Activated naive CD4-positive, alpha-beta T cell treated with anti-CD3 and anti-CD28 coated beads, Interleukin-2, amount 10 ng/mL, durations not matched to agents 7 days and 5 days (primary cell): ENCODE data around the gene ZBED2.

ENCODE experiments used
- CTCF ChIA-PET: fragments of 350-600 bp; sonication (Branson Sonifier 250); formaldehyde crosslinking; loops from one replicate; lab custom pipeline; 2021; ENCODE audit warnings: antibody characterized with exemption; lab: Charles Lee
- DNase-seq: peaks from one replicate; pipeline ENCODE4 v3.0.0-alpha.2; 2020
- H3K27ac Mint-ChIP-seq: one replicate; pipeline ENCODE4 v1.8.0; 2021; ENCODE audit warnings: mild to moderate bottlenecking, moderate library complexity, mixed read lengths
- H3K27me3 Mint-ChIP-seq: one replicate; pipeline ENCODE4 v1.8.0; 2021; ENCODE audit warnings: mild to moderate bottlenecking, mixed read lengths
- H3K36me3 Mint-ChIP-seq: one replicate; pipeline ENCODE4 v1.8.0; 2021; ENCODE audit warnings: mixed read lengths
- H3K4me1 Mint-ChIP-seq: one replicate; pipeline ENCODE4 v1.8.0; 2021; ENCODE audit warnings: mixed read lengths
- H3K4me3 Mint-ChIP-seq: one replicate; pipeline ENCODE4 v1.8.0; 2021; ENCODE audit warnings: mild to moderate bottlenecking, moderate library complexity, mixed read lengths
- H3K9me3 Mint-ChIP-seq: one replicate; pipeline ENCODE4 v1.8.0; 2021; ENCODE audit warnings: mixed read lengths

The ZBED2 gene

GRCh38 chr3:111594781-111595180 lies 365 bp downstream of the ZBED2 start:
- H3K4me3 Mint-ChIP-seq, result no peak overlapping the region
- peaks cover 65% of the 10 kb centered on the region for H3K4me1 Mint-ChIP-seq
- H3K27ac Mint-ChIP-seq, result peak overlapping the region; percentile 56
- CTCF ChIA-PET, result interaction anchor here (0.7 to 3.4 kb wide), 5 partner anchors 10 to 42 kb away, joined by 3 to 34 read pairs (median 5); no protein-coding TSS in a partner anchor
- H3K9me3 Mint-ChIP-seq, result no peaks in the 10 kb centered on the region
- peaks cover 78% of the 10 kb centered on the region for H3K36me3 Mint-ChIP-seq
- H3K27me3 Mint-ChIP-seq, result no peaks in the 10 kb centered on the region
- no peak for DNase-seq

GRCh38 chr3:111594205-111594604 lies 941 bp downstream of the ZBED2 start:
- Mint-ChIP-seq H3K9me3 (no peaks in the 10 kb centered on the region), H3K4me1 (peaks cover 71% of the 10 kb centered on the region), H3K27ac (peak overlapping the region; percentile 56), H3K27me3 (no peaks in the 10 kb centered on the region), H3K36me3 (peaks cover 81% of the 10 kb centered on the region), H3K4me3 (peak overlapping the region; percentile 1)
- CTCF ChIA-PET, result interaction anchor here (0.7 to 3.4 kb wide), 6 partner anchors 10 to 47 kb away, joined by 3 to 34 read pairs (median 5); no protein-coding TSS in a partner anchor
- DNase-seq, result no peak

- no peak overlapping the region for H3K4me3 Mint-ChIP-seq
- H3K36me3 Mint-ChIP-seq, result peaks cover 82% of the 10 kb centered on the region
- no peaks in the 10 kb centered on the region for H3K9me3 Mint-ChIP-seq
- H3K27ac Mint-ChIP-seq, result peak overlapping the region; percentile 79
- CTCF ChIA-PET, result interaction anchor here (1.3 to 3.4 kb wide), 5 partner anchors 15 to 46 kb away, joined by 4 to 34 read pairs (median 6); no protein-coding TSS in a partner anchor
- peaks cover 72% of the 10 kb centered on the region for H3K4me1 Mint-ChIP-seq
- no peaks in the 10 kb centered on the region for H3K27me3 Mint-ChIP-seq
- DNase-seq, result no peak
These were observed 1.5 kb downstream of the ZBED2 start for GRCh38 chr3:111593666-111594065.

- H3K36me3 Mint-ChIP-seq, result peaks cover 82% of the 10 kb centered on the region
- H3K4me3 Mint-ChIP-seq, result no peak overlapping the region
- no peak for DNase-seq
- CTCF ChIA-PET, result interaction anchor here (0.7 to 3.4 kb wide), 6 partner anchors 12 to 47 kb away, joined by 3 to 34 read pairs (median 4); no protein-coding TSS in a partner anchor
- no peaks in the 10 kb centered on the region for H3K27me3 Mint-ChIP-seq
- H3K4me1 Mint-ChIP-seq, result peaks cover 77% of the 10 kb centered on the region
- no peaks in the 10 kb centered on the region for H3K9me3 Mint-ChIP-seq
- H3K27ac Mint-ChIP-seq, result peak overlapping the region; percentile 22
These were observed 2.2 kb downstream of the ZBED2 start for GRCh38 chr3:111592936-111593335.

GRCh38 chr3:111592143-111592542 lies 3.0 kb downstream of the ZBED2 start:
- no peak overlapping the region for H3K27ac Mint-ChIP-seq
- CTCF ChIA-PET, result interaction anchor here (1.3 to 3.0 kb wide), 3 partner anchors 14 to 25 kb away, joined by 6 to 18 read pairs (median 16); no protein-coding TSS in a partner anchor
- no peaks in the 10 kb centered on the region for H3K27me3 Mint-ChIP-seq
- peaks cover 76% of the 10 kb centered on the region for H3K4me1 Mint-ChIP-seq
- no peak for DNase-seq
- no peaks in the 10 kb centered on the region for H3K9me3 Mint-ChIP-seq
- H3K36me3 Mint-ChIP-seq, result peaks cover 83% of the 10 kb centered on the region
- no peak overlapping the region for H3K4me3 Mint-ChIP-seq

- Mint-ChIP-seq H3K4me1 (peaks cover 76% of the 10 kb centered on the region), H3K27ac (no peak overlapping the region), H3K27me3 (no peaks in the 10 kb centered on the region), H3K4me3 (no peak overlapping the region), H3K36me3 (peaks cover 83% of the 10 kb centered on the region), H3K9me3 (peaks cover 2% of the 10 kb centered on the region)
- CTCF ChIA-PET, result interaction anchor here (0.6 to 3.0 kb wide), 5 partner anchors 13 to 50 kb away, joined by 3 to 18 read pairs (median 4); no protein-coding TSS in a partner anchor
- no peak for DNase-seq
These were observed 3.6 kb downstream of the ZBED2 start for GRCh38 chr3:111591555-111591954.

- Mint-ChIP-seq H3K27me3 (no peaks in the 10 kb centered on the region), H3K4me3 (no peak overlapping the region), H3K27ac (peak overlapping the region; percentile 73), H3K4me1 (peaks cover 68% of the 10 kb centered on the region), H3K36me3 (peaks cover 84% of the 10 kb centered on the region), H3K9me3 (peaks cover 6% of the 10 kb centered on the region)
- no peak for DNase-seq
- CTCF ChIA-PET, result interaction anchor here (1.3 to 3.0 kb wide), 3 partner anchors 12 to 27 kb away, joined by 4 to 18 read pairs (median 16); no protein-coding TSS in a partner anchor
These were observed 5.0 kb downstream of the ZBED2 start for GRCh38 chr3:111590143-111590491.

GRCh38 chr3:111589303-111590142 lies 5.6 kb downstream of the ZBED2 start:
- H3K4me1 Mint-ChIP-seq, result peaks cover 64% of the 10 kb centered on the region
- CTCF ChIA-PET, result interaction anchor here (1.3 to 3.0 kb wide), 3 partner anchors 11 to 27 kb away, joined by 4 to 18 read pairs (median 16); no protein-coding TSS in a partner anchor
- peak overlapping the region; percentile 73 for H3K27ac Mint-ChIP-seq
- no peaks in the 10 kb centered on the region for H3K27me3 Mint-ChIP-seq
- peaks cover 82% of the 10 kb centered on the region for H3K36me3 Mint-ChIP-seq
- peaks cover 6% of the 10 kb centered on the region for H3K9me3 Mint-ChIP-seq
- no peak for DNase-seq
- no peak overlapping the region for H3K4me3 Mint-ChIP-seq

- Mint-ChIP-seq H3K4me3 (no peak overlapping the region), H3K27me3 (no peaks in the 10 kb centered on the region), H3K36me3 (peaks cover 82% of the 10 kb centered on the region), H3K4me1 (peaks cover 60% of the 10 kb centered on the region), H3K27ac (no peak overlapping the region), H3K9me3 (peaks cover 6% of the 10 kb centered on the region)
- DNase-seq, result no peak
- CTCF ChIA-PET, result no interaction called here
These were observed 6.6 kb downstream of the ZBED2 start for GRCh38 chr3:111588527-111588926.

GRCh38 chr3:111585217-111585616 lies 9.9 kb downstream of the ZBED2 start:
- Mint-ChIP-seq H3K4me3 (no peak overlapping the region), H3K27ac (peak overlapping the region; percentile 13), H3K4me1 (peaks cover 60% of the 10 kb centered on the region), H3K36me3 (peaks cover 88% of the 10 kb centered on the region), H3K9me3 (peaks cover 8% of the 10 kb centered on the region), H3K27me3 (no peaks in the 10 kb centered on the region)
- DNase-seq, result no peak
- CTCF ChIA-PET, result interaction anchor here (1.0 kb wide), 1 partner anchor 106 kb away, joined by 4 read pairs; no protein-coding TSS in a partner anchor

- peaks cover 8% of the 10 kb centered on the region for H3K9me3 Mint-ChIP-seq
- H3K4me3 Mint-ChIP-seq, result no peak overlapping the region
- no peaks in the 10 kb centered on the region for H3K27me3 Mint-ChIP-seq
- H3K36me3 Mint-ChIP-seq, result peaks cover 88% of the 10 kb centered on the region
- DNase-seq, result no peak
- CTCF ChIA-PET, result interaction anchor here (1.0 kb wide), 1 partner anchor 106 kb away, joined by 4 read pairs; no protein-coding TSS in a partner anchor
- H3K4me1 Mint-ChIP-seq, result peaks cover 57% of the 10 kb centered on the region
- peak overlapping the region; percentile 64 for H3K27ac Mint-ChIP-seq
These were observed 10.4 kb downstream of the ZBED2 start for GRCh38 chr3:111584744-111585143.

GRCh38 chr3:111582120-111582474 lies 13.0 kb downstream of the ZBED2 start:
- peaks cover 90% of the 10 kb centered on the region for H3K36me3 Mint-ChIP-seq
- CTCF ChIA-PET, result no interaction called here
- H3K27me3 Mint-ChIP-seq, result no peaks in the 10 kb centered on the region
- H3K27ac Mint-ChIP-seq, result peak overlapping the region; percentile 66
- H3K4me3 Mint-ChIP-seq, result no peak overlapping the region
- peaks cover 66% of the 10 kb centered on the region for H3K4me1 Mint-ChIP-seq
- DNase-seq, result no peak
- H3K9me3 Mint-ChIP-seq, result peaks cover 8% of the 10 kb centered on the region

GRCh38 chr3:111581403-111582119 lies 13.6 kb downstream of the ZBED2 start:
- peaks cover 6% of the 10 kb centered on the region for H3K9me3 Mint-ChIP-seq
- peaks cover 66% of the 10 kb centered on the region for H3K4me1 Mint-ChIP-seq
- CTCF ChIA-PET, result interaction anchor here (0.9 to 1.9 kb wide), 3 partner anchors 11 to 432 kb away, joined by 3 to 11 read pairs (median 3); no protein-coding TSS in a partner anchor
- no peak for DNase-seq
- peaks cover 89% of the 10 kb centered on the region for H3K36me3 Mint-ChIP-seq
- H3K27me3 Mint-ChIP-seq, result no peaks in the 10 kb centered on the region
- H3K27ac Mint-ChIP-seq, result peak overlapping the region; percentile 66
- H3K4me3 Mint-ChIP-seq, result no peak overlapping the region

- Mint-ChIP-seq H3K27ac (no peak overlapping the region), H3K36me3 (peaks cover 81% of the 10 kb centered on the region), H3K9me3 (peaks cover 2% of the 10 kb centered on the region), H3K4me1 (peaks cover 67% of the 10 kb centered on the region), H3K27me3 (no peaks in the 10 kb centered on the region), H3K4me3 (no peak overlapping the region)
- CTCF ChIA-PET, result interaction anchor here (1.8 to 4.4 kb wide), 6 partner anchors 14 to 113 kb away, joined by 6 to 115 read pairs (median 20); no protein-coding TSS in a partner anchor
- DNase-seq, result no peak
These were observed 15.7 kb downstream of the ZBED2 start for GRCh38 chr3:111579495-111579894.
